H1 (cell line): ENCODE results near the gene ADAM12. TPM values are rescaled to one million over a fixed set of nuclear protein-coding genes. Genes with fewer than 3 reads are reported as not detected.

ENCODE experiments used
- ASH2L ChIP-seq: fragments of 200-600, 300-600 bp; sonication (generic); IDR thresholded peaks from one replicate; pipeline ENCODE4 v1.7.1; 2017; ENCODE audit warnings: low read length
- EP300 ChIP-seq, 2 experiments: IDR thresholded peaks; 1 replicate in 1 of 2; 2 replicates in 1 of 2; pipeline ENCODE4 v1.6.1; 2011 to 2012; ENCODE audit warnings: low read depth in 2 of 2, low read length in 2 of 2, mild to moderate bottlenecking in 2 of 2, borderline replicate concordance in 1 of 2, inconsistent platforms in 1 of 2, moderate library complexity in 1 of 2
- EZH2 ChIP-seq: fragments of 200-600 bp; sonication (generic); IDR thresholded peaks from 2 replicates; pipeline ENCODE4 v1.7.1; 2012; ENCODE audit warnings: low read depth, mild to moderate bottlenecking, moderate library complexity, low read length, inconsistent platforms; ENCODE audit not compliant: severe bottlenecking
- FOSL1 ChIP-seq: IDR thresholded peaks from 2 replicates; pipeline ENCODE4 v1.6.1; 2011; ENCODE audit warnings: mild to moderate bottlenecking, low read depth, low read length, moderate library complexity; ENCODE audit not compliant: insufficient read depth
- PHF8 ChIP-seq: fragments of 200-600 bp; sonication (generic); conservative IDR thresholded peaks from 2 replicates; pipeline ENCODE4 v1.7.1; 2012; ENCODE audit warnings: low read depth, mild to moderate bottlenecking, inconsistent platforms, low read length, moderate library complexity
- TAF1 ChIP-seq: IDR thresholded peaks from 2 replicates; pipeline ENCODE4 v1.6.1; 2011; ENCODE audit warnings: mild to moderate bottlenecking, low read depth, low read length
- polyA plus RNA-seq, 7 experiments: library from polyadenylated mRNA; depleted of rRNA in 3 of 7; stranded (reverse) in 5 of 7; unstranded in 2 of 7; fragments of >200 nt in 5 of 7; fragments of 200-250 nt in 2 of 7; gene quantifications; 1 replicate in 5 of 7; 2 replicates in 1 of 7; 4 replicates in 1 of 7; pipeline versions ENCODE4 v1.2.1 to v1.2.3, GENCODE V29; 2011 to 2013; ENCODE audit warnings: missing spikeins in 2 of 7, mixed read lengths in 2 of 7
- total RNA-seq: library from RNA; stranded (reverse); fragmentation: NEBNext Ultra II Directional; extraction: Animal tissue kit (Norgen Biotek cat#: 25700); gene quantifications from 2 replicates; pipeline ENCODE4 v1.2.1, GENCODE V29; 2021

ADAM12 gene
- total and polyA plus RNA-seq, 2 of the 8 experiments (the other 6 are each of a cell fraction or from before 2014, with no cell fraction given) = 0.07 to 0.17 TPM

DNA sequence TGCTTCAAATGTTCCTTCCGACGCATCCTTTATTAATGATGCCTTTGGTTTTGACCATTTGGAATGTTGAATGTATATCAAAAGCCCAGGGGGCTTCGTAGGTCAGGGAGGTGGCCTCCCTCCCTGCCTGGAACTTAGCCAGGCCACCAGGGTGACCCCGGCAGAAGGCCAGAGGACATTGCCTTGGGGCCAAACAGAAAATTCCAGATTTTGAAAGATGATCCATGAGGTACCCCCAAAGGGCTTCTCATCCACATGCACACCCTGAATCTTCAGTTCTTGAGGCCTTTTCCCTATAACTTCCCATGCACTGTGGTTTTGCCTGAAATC, 171.7 kb downstream of the ADAM12 start (continued):
- no peak for TF ChIP-seq EP300 (IDR thresholded peaks at IDR 0.05; ENCODE audit: borderline replicate concordance in 1 of 2, low read depth in 2 of 2, low read length in 2 of 2)
- no peak for TF ChIP-seq FOSL1
- TF ChIP-seq ASH2L = no peak
- TF ChIP-seq PHF8 = no peak
- TF ChIP-seq TAF1 = no peak
- no peak for TF ChIP-seq EZH2
